ENCODE results near the gene SLC1A7. TPM values are rescaled to one million over a fixed set of nuclear protein-coding genes. Genes with fewer than 3 reads are reported as not detected.

The SLC1A7 gene
- total RNA-seq, 2 experiments from 2014 or later, result not detected

GRCh38 chr1:53086491-53087070 lies 55.9 kb downstream of the SLC1A7 start:
- no peak for DNase-seq
- Mint-ChIP-seq H3K9me3 (no peaks in the 10 kb centered on the region), H3K27me3 (no peaks in the 10 kb centered on the region), H3K27ac (no peak overlapping the region), H3K4me3 (no peak overlapping the region), H3K4me1 (no peaks in the 10 kb centered on the region), H3K36me3 (ENCODE audit: low read depth) (no peaks in the 10 kb centered on the region)
- ChIA-PET CTCF (no interaction called here), POLR2A (no interaction called here)

- Mint-ChIP-seq H3K27me3 (no peaks in the 10 kb centered on the region), H3K27ac (no peak overlapping the region), H3K4me3 (no peak overlapping the region), H3K4me1 (no peaks in the 10 kb centered on the region), H3K36me3 (ENCODE audit: low read depth) (no peaks in the 10 kb centered on the region), H3K9me3 (no peaks in the 10 kb centered on the region)
- no peak for DNase-seq
- ChIA-PET POLR2A (no interaction called here), CTCF (no interaction called here)
These were observed 57.0 kb downstream of the SLC1A7 start for GRCh38 chr1:53085405-53085804.

DNA sequence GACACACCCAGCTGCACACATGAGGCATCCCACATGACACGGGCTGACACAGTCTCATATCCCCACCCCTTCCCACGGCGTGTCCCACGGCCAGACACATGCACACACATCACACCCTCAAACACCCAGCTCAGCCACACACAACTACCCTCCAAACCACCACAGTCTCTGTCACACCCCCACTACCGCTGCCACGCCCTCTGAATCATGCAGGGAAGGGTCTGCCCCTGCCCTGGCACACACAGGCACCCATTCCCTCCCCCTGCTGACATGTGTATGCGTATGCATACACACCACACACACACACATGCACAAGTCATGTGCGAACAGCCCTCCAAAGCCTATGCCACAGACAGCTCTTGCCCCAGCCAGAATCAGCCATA lies 57.9 kb downstream of the SLC1A7 start:
- no peak for DNase-seq
- Mint-ChIP-seq H3K27me3 (no peaks in the 10 kb centered on the region), H3K4me3 (no peak overlapping the region), H3K9me3 (no peaks in the 10 kb centered on the region), H3K36me3 (ENCODE audit: low read depth) (no peaks in the 10 kb centered on the region), H3K4me1 (no peaks in the 10 kb centered on the region), H3K27ac (no peak overlapping the region)
- ChIA-PET POLR2A (no interaction called here), CTCF (no interaction called here)

GRCh38 chr1:53083636-53084588 lies 58.5 kb downstream of the SLC1A7 start:
- no peaks in the 10 kb centered on the region for H3K9me3 Mint-ChIP-seq
- no peaks in the 10 kb centered on the region for H3K36me3 Mint-ChIP-seq (ENCODE audit: low read depth)
- H3K4me1 Mint-ChIP-seq, result no peaks in the 10 kb centered on the region
- H3K27ac Mint-ChIP-seq, result no peak overlapping the region
- ChIA-PET POLR2A (no interaction called here), CTCF (interaction anchor here (0.6 to 0.9 kb wide), 2 partner anchors 130 to 241 kb away, joined by 3 to 4 read pairs; no protein-coding TSS in a partner anchor)
- no peak overlapping the region for H3K4me3 Mint-ChIP-seq
- H3K27me3 Mint-ChIP-seq, result no peaks in the 10 kb centered on the region
- no peak for DNase-seq

- Mint-ChIP-seq H3K27ac (no peak overlapping the region), H3K36me3 (ENCODE audit: low read depth) (no peaks in the 10 kb centered on the region), H3K27me3 (no peaks in the 10 kb centered on the region), H3K9me3 (no peaks in the 10 kb centered on the region), H3K4me3 (no peak overlapping the region), H3K4me1 (no peaks in the 10 kb centered on the region)
- POLR2A ChIA-PET, result no interaction called here
- CTCF ChIA-PET, result interaction anchor here (0.6 to 0.9 kb wide), 2 partner anchors 131 to 240 kb away, joined by 3 to 4 read pairs; no protein-coding TSS in a partner anchor
- DNase-seq, result no peak
These were observed 59.5 kb downstream of the SLC1A7 start for GRCh38 chr1:53082826-53083455.

DNA sequence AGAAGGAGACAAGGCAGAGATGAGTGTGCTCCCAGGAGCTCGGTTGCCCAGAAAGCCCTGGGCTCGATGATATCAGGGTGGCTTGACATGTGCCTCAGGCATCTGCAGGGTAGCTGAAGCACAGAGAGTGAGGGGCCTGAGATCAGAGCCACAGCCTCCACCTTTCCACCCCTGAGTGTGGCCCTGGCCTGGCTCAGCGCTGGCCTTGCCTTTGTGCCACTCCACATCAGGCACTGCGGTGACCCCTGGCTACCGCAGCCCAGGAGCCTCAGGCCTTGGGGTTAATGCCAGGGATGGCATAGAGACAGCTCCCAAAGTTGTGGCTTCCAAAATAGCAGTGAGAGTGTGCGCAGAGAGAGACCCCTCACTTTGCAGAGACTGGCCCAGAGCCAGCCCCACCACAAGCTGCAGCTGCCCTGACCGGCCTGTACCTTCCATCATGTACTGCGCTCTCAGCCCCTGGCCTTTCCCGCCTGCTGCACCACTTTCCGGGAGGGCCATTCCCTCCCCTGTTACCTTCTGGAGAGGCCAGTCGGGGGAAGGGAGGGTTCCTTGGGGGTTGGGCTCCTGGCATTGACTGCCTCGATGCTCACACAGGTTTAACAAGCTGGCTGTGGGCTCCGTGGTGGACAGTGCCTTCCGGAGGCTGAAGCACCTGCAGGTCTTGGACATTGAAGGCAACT lies 60.9 kb downstream of the SLC1A7 start:
- no peak for DNase-seq
- H3K9me3 Mint-ChIP-seq, result no peaks in the 10 kb centered on the region
- no peak overlapping the region for H3K27ac Mint-ChIP-seq
- ChIA-PET CTCF (no interaction called here), POLR2A (no interaction called here)
- H3K4me3 Mint-ChIP-seq, result no peak overlapping the region
- no peaks in the 10 kb centered on the region for H3K27me3 Mint-ChIP-seq
- no peaks in the 10 kb centered on the region for H3K36me3 Mint-ChIP-seq (ENCODE audit: low read depth)
- no peaks in the 10 kb centered on the region for H3K4me1 Mint-ChIP-seq

DNA sequence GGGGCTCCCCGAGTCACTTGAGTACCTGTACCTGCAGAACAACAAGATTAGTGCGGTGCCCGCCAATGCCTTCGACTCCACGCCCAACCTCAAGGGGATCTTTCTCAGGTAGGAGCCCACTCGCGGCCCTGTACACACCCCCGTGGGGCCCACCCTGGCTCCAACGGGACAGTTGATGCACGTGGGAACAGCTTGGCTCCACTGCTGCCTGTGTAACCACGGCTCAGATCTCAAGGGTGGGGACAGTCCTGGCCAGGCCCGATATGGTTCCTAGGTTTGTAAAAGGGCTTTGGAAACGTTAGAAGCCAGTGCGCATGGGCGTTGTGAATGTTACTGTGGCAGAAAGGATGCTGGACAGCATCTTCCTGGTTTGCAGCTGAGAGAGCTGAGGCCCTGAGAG lies 61.7 kb downstream of the SLC1A7 start:
- Mint-ChIP-seq H3K9me3 (no peaks in the 10 kb centered on the region), H3K4me1 (no peaks in the 10 kb centered on the region), H3K27me3 (no peaks in the 10 kb centered on the region), H3K27ac (no peak overlapping the region), H3K4me3 (no peak overlapping the region), H3K36me3 (ENCODE audit: low read depth) (no peaks in the 10 kb centered on the region)
- ChIA-PET POLR2A (no interaction called here), CTCF (no interaction called here)
- no peak for DNase-seq

DNA sequence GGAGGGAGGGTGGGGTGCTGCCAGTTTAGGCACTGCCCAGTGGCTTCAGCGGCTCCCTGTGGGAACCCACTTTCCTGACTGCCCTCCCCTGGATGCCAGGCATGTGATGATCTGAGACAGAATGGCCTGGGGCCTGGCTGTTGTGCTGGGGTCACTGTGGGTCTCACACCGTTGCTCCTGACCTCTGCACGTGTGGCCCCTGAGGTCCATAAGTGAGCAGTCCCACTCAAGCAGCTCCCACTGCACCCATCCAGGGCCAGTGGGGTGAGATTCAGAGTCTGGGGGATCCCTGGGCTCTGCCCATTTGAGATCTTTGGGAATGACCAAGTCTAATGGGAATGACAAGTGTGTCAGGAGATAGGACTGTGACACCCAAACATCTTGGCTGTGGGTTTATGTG lies 62.4 kb downstream of the SLC1A7 start:
- CTCF ChIA-PET, result interaction anchor here (0.5 kb wide), 2 partner anchors 53 to 1520 kb away, joined by 3 read pairs; no protein-coding TSS in a partner anchor
- Mint-ChIP-seq H3K36me3 (ENCODE audit: low read depth) (no peaks in the 10 kb centered on the region), H3K9me3 (no peaks in the 10 kb centered on the region), H3K4me3 (no peak overlapping the region), H3K27ac (no peak overlapping the region), H3K4me1 (no peaks in the 10 kb centered on the region), H3K27me3 (no peaks in the 10 kb centered on the region)
- POLR2A ChIA-PET, result no interaction called here
- no peak for DNase-seq

DNA sequence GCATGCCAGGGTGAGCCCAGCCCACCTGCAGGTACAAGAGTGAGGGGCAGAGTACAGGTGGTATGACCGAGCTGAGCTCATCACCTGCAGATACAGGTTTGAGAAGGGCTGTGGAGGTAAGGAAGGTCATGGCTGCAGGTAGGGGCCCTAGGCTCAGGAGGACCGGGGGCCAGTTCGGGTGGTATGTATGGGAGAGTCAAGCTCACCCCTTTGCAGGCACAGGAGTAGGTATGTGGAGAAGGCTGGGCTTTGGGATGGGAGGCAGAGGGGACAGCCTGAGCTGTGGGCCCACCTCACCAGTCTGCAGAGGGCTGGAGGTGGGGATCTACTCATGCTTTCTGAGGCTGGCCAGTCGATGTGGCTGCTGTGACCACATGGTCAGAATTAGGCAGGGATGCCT lies 63.2 kb downstream of the SLC1A7 start:
- H3K36me3 Mint-ChIP-seq (ENCODE audit: low read depth), result no peaks in the 10 kb centered on the region
- no peak overlapping the region for H3K4me3 Mint-ChIP-seq
- no peaks in the 10 kb centered on the region for H3K4me1 Mint-ChIP-seq
- no peaks in the 10 kb centered on the region for H3K9me3 Mint-ChIP-seq
- ChIA-PET POLR2A (no interaction called here), CTCF (interaction anchor here (0.5 kb wide), 2 partner anchors 779 to 1519 kb away, joined by 3 read pairs; no protein-coding TSS in a partner anchor)
- no peak overlapping the region for H3K27ac Mint-ChIP-seq
- no peaks in the 10 kb centered on the region for H3K27me3 Mint-ChIP-seq
- no peak for DNase-seq

DNA sequence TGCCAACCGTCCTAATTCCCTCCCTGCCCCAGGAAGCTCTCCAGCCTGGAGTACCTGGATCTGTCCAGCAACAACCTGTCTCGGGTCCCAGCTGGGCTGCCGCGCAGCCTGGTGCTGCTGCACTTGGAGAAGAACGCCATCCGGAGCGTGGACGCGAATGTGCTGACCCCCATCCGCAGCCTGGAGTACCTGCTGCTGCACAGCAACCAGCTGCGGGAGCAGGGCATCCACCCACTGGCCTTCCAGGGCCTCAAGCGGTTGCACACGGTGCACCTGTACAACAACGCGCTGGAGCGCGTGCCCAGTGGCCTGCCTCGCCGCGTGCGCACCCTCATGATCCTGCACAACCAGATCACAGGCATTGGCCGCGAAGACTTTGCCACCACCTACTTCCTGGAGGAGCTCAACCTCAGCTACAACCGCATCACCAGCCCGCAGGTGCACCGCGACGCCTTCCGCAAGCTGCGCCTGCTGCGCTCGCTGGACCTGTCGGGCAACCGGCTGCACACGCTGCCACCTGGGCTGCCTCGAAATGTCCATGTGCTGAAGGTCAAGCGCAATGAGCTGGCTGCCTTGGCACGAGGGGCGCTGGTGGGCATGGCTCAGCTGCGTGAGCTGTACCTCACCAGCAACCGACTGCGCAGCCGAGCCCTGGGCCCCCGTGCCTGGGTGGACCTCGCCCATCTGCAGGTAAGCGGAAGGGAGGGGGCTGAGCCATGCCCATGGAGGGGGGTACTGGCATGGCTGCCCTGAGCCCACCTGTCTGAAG lies 63.9 kb downstream of the SLC1A7 start:
- H3K4me3 Mint-ChIP-seq, result no peak overlapping the region
- no peak for DNase-seq
- H3K27ac Mint-ChIP-seq, result no peak overlapping the region
- no peaks in the 10 kb centered on the region for H3K36me3 Mint-ChIP-seq (ENCODE audit: low read depth)
- no peaks in the 10 kb centered on the region for H3K27me3 Mint-ChIP-seq
- ChIA-PET CTCF (interaction anchor here (0.5 to 1.0 kb wide), 2 partner anchors 11 to 778 kb away, joined by 3 read pairs; no protein-coding TSS in a partner anchor), POLR2A (no interaction called here)
- no peaks in the 10 kb centered on the region for H3K4me1 Mint-ChIP-seq
- H3K9me3 Mint-ChIP-seq, result no peaks in the 10 kb centered on the region

GRCh38 chr1:53077599-53077965 lies 64.9 kb downstream of the SLC1A7 start:
- H3K27me3 Mint-ChIP-seq, result no peaks in the 10 kb centered on the region
- POLR2A ChIA-PET, result no interaction called here
- CTCF ChIA-PET, result interaction anchor here (1.0 kb wide), 1 partner anchor 10 kb away, joined by 3 read pairs; no protein-coding TSS in a partner anchor
- H3K4me3 Mint-ChIP-seq, result no peak overlapping the region
- no peak for DNase-seq
- no peak overlapping the region for H3K27ac Mint-ChIP-seq
- H3K9me3 Mint-ChIP-seq, result no peaks in the 10 kb centered on the region
- no peaks in the 10 kb centered on the region for H3K4me1 Mint-ChIP-seq
- no peaks in the 10 kb centered on the region for H3K36me3 Mint-ChIP-seq (ENCODE audit: low read depth)

Data from activated CD4-positive, alpha-beta T cell treated with anti-CD3 and anti-CD28 coated beads, Interleukin-2, amount 10 ng/mL, durations not matched to agents 7 days and 5 days (primary cell).